ENCODE data around the gene CAMK1D.
A peak's percentile ranks its signal among the peaks of the same experiment; 100 is the strongest.

The CAMK1D gene

DNA sequence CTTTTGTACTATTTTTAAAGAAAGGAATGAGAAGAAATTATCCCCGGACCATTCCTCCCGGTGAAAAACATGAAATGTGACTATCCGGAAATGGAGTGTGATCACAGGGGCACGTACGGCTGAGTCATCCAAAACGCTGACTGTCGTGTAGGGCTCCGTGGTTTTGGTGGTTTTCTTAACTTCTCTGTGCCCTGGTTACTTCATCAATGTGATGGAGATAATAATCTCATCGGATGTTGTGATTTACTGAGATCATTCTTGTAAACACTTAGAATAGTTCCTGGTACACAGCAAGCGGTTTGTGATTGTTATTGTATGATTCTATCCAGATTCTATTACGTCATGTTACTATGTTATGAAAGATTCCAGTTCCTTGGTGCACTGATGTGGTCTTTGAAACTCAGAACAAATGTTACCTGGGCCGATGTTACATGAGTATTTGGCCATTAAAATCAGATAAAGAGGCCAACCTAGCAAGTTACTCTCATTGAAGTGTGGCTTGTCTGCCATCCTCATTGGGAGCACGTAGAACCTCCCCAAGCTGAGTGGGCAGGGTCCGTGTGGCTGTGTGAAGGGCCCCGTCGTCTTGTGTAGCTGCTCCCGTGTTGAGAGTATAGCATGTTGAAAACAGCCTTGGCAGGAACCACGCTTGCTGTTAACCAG, 99.5 kb downstream of the CAMK1D start (continued):
- TF ChIP-seq, protein P1, sequence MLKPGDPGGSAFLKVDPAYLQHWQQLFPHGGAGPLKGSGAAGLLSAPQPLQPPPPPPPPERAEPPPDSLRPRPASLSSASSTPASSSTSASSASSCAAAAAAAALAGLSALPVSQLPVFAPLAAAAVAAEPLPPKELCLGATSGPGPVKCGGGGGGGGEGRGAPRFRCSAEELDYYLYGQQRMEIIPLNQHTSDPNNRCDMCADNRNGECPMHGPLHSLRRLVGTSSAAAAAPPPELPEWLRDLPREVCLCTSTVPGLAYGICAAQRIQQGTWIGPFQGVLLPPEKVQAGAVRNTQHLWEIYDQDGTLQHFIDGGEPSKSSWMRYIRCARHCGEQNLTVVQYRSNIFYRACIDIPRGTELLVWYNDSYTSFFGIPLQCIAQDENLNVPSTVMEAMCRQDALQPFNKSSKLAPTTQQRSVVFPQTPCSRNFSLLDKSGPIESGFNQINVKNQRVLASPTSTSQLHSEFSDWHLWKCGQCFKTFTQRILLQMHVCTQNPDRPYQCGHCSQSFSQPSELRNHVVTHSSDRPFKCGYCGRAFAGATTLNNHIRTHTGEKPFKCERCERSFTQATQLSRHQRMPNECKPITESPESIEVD (tag by site-specific recombination; IDR thresholded peaks at IDR 0.05): peak; percentile 94
- TF ChIP-seq ZNF239 (tag by site-specific recombination; IDR thresholded peaks at IDR 0.05) (no peak), ZNF654 (tag by site-specific recombination; IDR thresholded peaks at IDR 0.05; ENCODE audit: low read depth) (peak; percentile 26; the same call in 1 of the 2 replicates), ZNF596 (tag by site-specific recombination; IDR thresholded peaks at IDR 0.05) (no peak), ZNF184 (tag by site-specific recombination; IDR thresholded peaks at IDR 0.05) (peak; percentile 84), ZNF121 (tag by site-specific recombination; IDR thresholded peaks at IDR 0.05) (no peak), ZNF16 (tag by site-specific recombination; IDR thresholded peaks at IDR 0.05; ENCODE audit: low read depth) (no peak), ZNF274 (IDR thresholded peaks at IDR 0.05; ENCODE audit: low read length) (no peak), ZNF274 (tag by site-specific recombination; IDR thresholded peaks at IDR 0.05; ENCODE audit: borderline replicate concordance) (no peak), ZNF629 (tag by site-specific recombination; IDR thresholded peaks at IDR 0.05) (peak; percentile 99), WT1 (tag by site-specific recombination; IDR thresholded peaks at IDR 0.05) (no peak), ZNF248 (tag by site-specific recombination; IDR thresholded peaks at IDR 0.05) (no peak), ZNF626 (tag by site-specific recombination; IDR thresholded peaks at IDR 0.05) (no peak), ZNF354C (tag by site-specific recombination; IDR thresholded peaks at IDR 0.05; ENCODE audit: borderline replicate concordance, low read depth) (no peak), ZNF776 (tag by site-specific recombination; IDR thresholded peaks at IDR 0.05; ENCODE audit: borderline replicate concordance) (no peak), BCL11B (tag by site-specific recombination; IDR thresholded peaks at IDR 0.05; ENCODE audit: low read depth) (no peak), ZNF768 (tag by site-specific recombination; IDR thresholded peaks at IDR 0.05) (peak; percentile 99), TCF7L2 (IDR thresholded peaks at IDR 0.05; ENCODE audit: borderline replicate concordance, low read depth, low read length) (no peak), GLI4 (tag by site-specific recombination; IDR thresholded peaks at IDR 0.05) (no peak), ZNF658 (tag by site-specific recombination; IDR thresholded peaks at IDR 0.05) (no peak), KLF8 (tag by site-specific recombination; IDR thresholded peaks at IDR 0.05) (peak; percentile 94), ZNF548 (tag by site-specific recombination; IDR thresholded peaks at IDR 0.05) (no peak), PRDM1 (tag by site-specific recombination; IDR thresholded peaks at IDR 0.05) (no peak; the same call in 1 of the 2 replicates), HOXC10 (CRISPR knock-in tag; IDR thresholded peaks at IDR 0.05) (no peak), ZNF510 (tag by site-specific recombination; IDR thresholded peaks at IDR 0.05; ENCODE audit: insufficient replicate concordance) (no peak), ZNF366 (tag by site-specific recombination; conservative IDR thresholded peaks at IDR 0.05) (peak; percentile 100)
- TF ChIP-seq, protein P2, sequence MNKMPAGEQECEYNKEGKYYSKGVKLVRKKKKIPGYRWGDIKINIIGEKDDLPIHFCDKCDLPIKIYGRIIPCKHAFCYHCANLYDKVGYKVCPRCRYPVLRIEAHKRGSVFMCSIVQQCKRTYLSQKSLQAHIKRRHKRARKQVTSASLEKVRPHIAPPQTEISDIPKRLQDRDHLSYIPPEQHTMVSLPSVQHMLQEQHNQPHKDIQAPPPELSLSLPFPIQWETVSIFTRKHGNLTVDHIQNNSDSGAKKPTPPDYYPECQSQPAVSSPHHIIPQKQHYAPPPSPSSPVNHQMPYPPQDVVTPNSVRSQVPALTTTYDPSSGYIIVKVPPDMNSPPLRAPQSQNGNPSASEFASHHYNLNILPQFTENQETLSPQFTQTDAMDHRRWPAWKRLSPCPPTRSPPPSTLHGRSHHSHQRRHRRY (tag by site-specific recombination; IDR thresholded peaks at IDR 0.05): no peak
- TF ChIP-seq, protein P3, sequence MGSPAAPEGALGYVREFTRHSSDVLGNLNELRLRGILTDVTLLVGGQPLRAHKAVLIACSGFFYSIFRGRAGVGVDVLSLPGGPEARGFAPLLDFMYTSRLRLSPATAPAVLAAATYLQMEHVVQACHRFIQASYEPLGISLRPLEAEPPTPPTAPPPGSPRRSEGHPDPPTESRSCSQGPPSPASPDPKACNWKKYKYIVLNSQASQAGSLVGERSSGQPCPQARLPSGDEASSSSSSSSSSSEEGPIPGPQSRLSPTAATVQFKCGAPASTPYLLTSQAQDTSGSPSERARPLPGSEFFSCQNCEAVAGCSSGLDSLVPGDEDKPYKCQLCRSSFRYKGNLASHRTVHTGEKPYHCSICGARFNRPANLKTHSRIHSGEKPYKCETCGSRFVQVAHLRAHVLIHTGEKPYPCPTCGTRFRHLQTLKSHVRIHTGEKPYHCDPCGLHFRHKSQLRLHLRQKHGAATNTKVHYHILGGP (tag by site-specific recombination; IDR thresholded peaks at IDR 0.05): peak; percentile 75
- TF ChIP-seq, protein P4, sequence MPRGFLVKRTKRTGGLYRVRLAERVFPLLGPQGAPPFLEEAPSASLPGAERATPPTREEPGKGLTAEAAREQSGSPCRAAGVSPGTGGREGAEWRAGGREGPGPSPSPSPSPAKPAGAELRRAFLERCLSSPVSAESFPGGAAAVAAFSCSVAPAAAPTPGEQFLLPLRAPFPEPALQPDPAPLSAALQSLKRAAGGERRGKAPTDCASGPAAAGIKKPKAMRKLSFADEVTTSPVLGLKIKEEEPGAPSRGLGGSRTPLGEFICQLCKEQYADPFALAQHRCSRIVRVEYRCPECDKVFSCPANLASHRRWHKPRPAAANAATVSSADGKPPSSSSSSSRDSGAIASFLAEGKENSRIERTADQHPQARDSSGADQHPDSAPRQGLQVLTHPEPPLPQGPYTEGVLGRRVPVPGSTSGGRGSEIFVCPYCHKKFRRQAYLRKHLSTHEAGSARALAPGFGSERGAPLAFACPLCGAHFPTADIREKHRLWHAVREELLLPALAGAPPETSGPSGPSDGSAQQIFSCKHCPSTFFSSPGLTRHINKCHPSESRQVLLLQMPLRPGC (tag by site-specific recombination; IDR thresholded peaks at IDR 0.05): peak; percentile 93
- TF ChIP-seq, protein P5, sequence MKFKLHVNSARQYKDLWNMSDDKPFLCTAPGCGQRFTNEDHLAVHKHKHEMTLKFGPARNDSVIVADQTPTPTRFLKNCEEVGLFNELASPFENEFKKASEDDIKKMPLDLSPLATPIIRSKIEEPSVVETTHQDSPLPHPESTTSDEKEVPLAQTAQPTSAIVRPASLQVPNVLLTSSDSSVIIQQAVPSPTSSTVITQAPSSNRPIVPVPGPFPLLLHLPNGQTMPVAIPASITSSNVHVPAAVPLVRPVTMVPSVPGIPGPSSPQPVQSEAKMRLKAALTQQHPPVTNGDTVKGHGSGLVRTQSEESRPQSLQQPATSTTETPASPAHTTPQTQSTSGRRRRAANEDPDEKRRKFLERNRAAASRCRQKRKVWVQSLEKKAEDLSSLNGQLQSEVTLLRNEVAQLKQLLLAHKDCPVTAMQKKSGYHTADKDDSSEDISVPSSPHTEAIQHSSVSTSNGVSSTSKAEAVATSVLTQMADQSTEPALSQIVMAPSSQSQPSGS (tag by site-specific recombination; IDR thresholded peaks at IDR 0.05; ENCODE audit: low read depth): peak; percentile 98
- TF ChIP-seq, protein P6, sequence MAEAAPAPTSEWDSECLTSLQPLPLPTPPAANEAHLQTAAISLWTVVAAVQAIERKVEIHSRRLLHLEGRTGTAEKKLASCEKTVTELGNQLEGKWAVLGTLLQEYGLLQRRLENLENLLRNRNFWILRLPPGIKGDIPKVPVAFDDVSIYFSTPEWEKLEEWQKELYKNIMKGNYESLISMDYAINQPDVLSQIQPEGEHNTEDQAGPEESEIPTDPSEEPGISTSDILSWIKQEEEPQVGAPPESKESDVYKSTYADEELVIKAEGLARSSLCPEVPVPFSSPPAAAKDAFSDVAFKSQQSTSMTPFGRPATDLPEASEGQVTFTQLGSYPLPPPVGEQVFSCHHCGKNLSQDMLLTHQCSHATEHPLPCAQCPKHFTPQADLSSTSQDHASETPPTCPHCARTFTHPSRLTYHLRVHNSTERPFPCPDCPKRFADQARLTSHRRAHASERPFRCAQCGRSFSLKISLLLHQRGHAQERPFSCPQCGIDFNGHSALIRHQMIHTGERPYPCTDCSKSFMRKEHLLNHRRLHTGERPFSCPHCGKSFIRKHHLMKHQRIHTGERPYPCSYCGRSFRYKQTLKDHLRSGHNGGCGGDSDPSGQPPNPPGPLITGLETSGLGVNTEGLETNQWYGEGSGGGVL (tag by site-specific recombination; IDR thresholded peaks at IDR 0.05): peak; percentile 76

All from HEK293 (cell line).